ENCODE measurements around the gene TMED10. TPM values are rescaled to one million over a fixed set of nuclear protein-coding genes. Genes with fewer than 3 reads are reported as not detected.

Gene TMED10
- total RNA-seq, 1 donor from 2014 or later = 116 TPM

- no peaks in the 10 kb centered on the region for H3K27me3 ChIP-seq (ENCODE audit: control insufficient read depth in 3 of 3, insufficient read depth in 3 of 3, low read length in 3 of 3)
- no peaks in the 10 kb centered on the region for H3K9me3 ChIP-seq (ENCODE audit: control insufficient read depth in 3 of 3, low read length in 3 of 3)
- peaks cover 0 to under 1% (median 0%) of the 10 kb centered on the region in 3 donors for H3K4me1 ChIP-seq (ENCODE audit: control insufficient read depth in 3 of 3, insufficient read depth in 3 of 3, low read length in 3 of 3)
- no peak overlapping the region for H3K27ac ChIP-seq (ENCODE audit: low read depth, low read length)
- H3K36me3 ChIP-seq (ENCODE audit: control insufficient read depth in 3 of 3, insufficient read depth in 3 of 3, low read length in 3 of 3) = no peaks in the 10 kb centered on the region
- H3K4me3 ChIP-seq (ENCODE audit: low read length in 3 of 3) = no peak overlapping the region
- H3K9ac ChIP-seq (ENCODE audit: low read depth in 1 of 3, low read length in 3 of 3) = no peak overlapping the region
These were observed 38.1 kb upstream of the TMED10 start for GRCh38 chr14:75214558-75214957.

GRCh38 chr14:75213172-75213571 lies 36.8 kb upstream of the TMED10 start:
- Histone ChIP-seq H3K36me3 (ENCODE audit: control insufficient read depth in 3 of 3, insufficient read depth in 3 of 3, low read length in 3 of 3) (no peaks in the 10 kb centered on the region), H3K9ac (ENCODE audit: low read depth in 1 of 3, low read length in 3 of 3) (no peak overlapping the region), H3K27me3 (ENCODE audit: control insufficient read depth in 3 of 3, insufficient read depth in 3 of 3, low read length in 3 of 3) (no peaks in the 10 kb centered on the region), H3K9me3 (ENCODE audit: control insufficient read depth in 3 of 3, low read length in 3 of 3) (no peaks in the 10 kb centered on the region), H3K27ac (ENCODE audit: low read depth, low read length) (no peak overlapping the region), H3K4me1 (ENCODE audit: control insufficient read depth in 3 of 3, insufficient read depth in 3 of 3, low read length in 3 of 3) (no peaks in the 10 kb centered on the region), H3K4me3 (ENCODE audit: low read length in 3 of 3) (no peak overlapping the region)

GRCh38 chr14:75208843-75209242 lies 32.4 kb upstream of the TMED10 start:
- no peak overlapping the region for H3K27ac ChIP-seq (ENCODE audit: low read depth, low read length)

GRCh38 chr14:75206190-75206589 lies 29.8 kb upstream of the TMED10 start:
- H3K4me3 ChIP-seq (ENCODE audit: low read length in 3 of 3) = no peak overlapping the region
- H3K27ac ChIP-seq (ENCODE audit: low read depth, low read length) = no peak overlapping the region
- no peaks in the 10 kb centered on the region for H3K4me1 ChIP-seq (ENCODE audit: control insufficient read depth in 3 of 3, insufficient read depth in 3 of 3, low read length in 3 of 3)
- no peaks in the 10 kb centered on the region for H3K9me3 ChIP-seq (ENCODE audit: control insufficient read depth in 3 of 3, low read length in 3 of 3)
- no peaks in the 10 kb centered on the region for H3K36me3 ChIP-seq (ENCODE audit: control insufficient read depth in 3 of 3, insufficient read depth in 3 of 3, low read length in 3 of 3)
- no peaks in the 10 kb centered on the region for H3K27me3 ChIP-seq (ENCODE audit: control insufficient read depth in 3 of 3, insufficient read depth in 3 of 3, low read length in 3 of 3)
- no peak overlapping the region for H3K9ac ChIP-seq (ENCODE audit: low read depth in 1 of 3, low read length in 3 of 3)

More at GRCh38 chr14:75208843-75209242, 32.4 kb upstream of the TMED10 start:
- H3K9me3 ChIP-seq (ENCODE audit: control insufficient read depth in 3 of 3, low read length in 3 of 3) = no peaks in the 10 kb centered on the region
- no peaks in the 10 kb centered on the region for H3K36me3 ChIP-seq (ENCODE audit: control insufficient read depth in 3 of 3, insufficient read depth in 3 of 3, low read length in 3 of 3)
- H3K4me3 ChIP-seq (ENCODE audit: low read length in 3 of 3) = no peak overlapping the region
- H3K9ac ChIP-seq (ENCODE audit: low read depth in 1 of 3, low read length in 3 of 3) = no peak overlapping the region
- H3K27me3 ChIP-seq (ENCODE audit: control insufficient read depth in 3 of 3, insufficient read depth in 3 of 3, low read length in 3 of 3) = no peaks in the 10 kb centered on the region
- no peaks in the 10 kb centered on the region for H3K4me1 ChIP-seq (ENCODE audit: control insufficient read depth in 3 of 3, insufficient read depth in 3 of 3, low read length in 3 of 3)

DNA sequence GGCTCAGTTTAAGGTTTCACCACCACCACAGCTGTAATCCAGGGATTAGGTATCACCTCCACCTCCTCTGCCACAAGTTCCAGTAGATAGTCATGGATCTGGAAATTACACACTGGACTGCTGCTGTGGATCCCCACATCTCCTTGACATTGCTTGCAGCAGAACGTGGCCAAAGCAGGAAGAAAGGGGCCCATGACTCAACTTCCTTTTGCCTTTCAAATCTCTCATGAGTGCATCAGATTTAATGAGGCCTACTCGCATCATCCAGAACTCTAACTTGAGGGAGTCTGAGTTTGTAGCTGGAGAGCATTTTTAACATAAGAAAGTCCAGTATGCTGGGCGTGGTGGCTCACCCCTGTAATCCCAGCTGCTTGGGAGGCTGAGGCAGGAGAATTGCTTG lies 29.2 kb upstream of the TMED10 start:
- Histone ChIP-seq H3K9ac (ENCODE audit: low read depth in 1 of 3, low read length in 3 of 3) (no peak overlapping the region), H3K9me3 (ENCODE audit: control insufficient read depth in 3 of 3, low read length in 3 of 3) (no peaks in the 10 kb centered on the region), H3K27ac (ENCODE audit: low read depth, low read length) (no peak overlapping the region), H3K27me3 (ENCODE audit: control insufficient read depth in 3 of 3, insufficient read depth in 3 of 3, low read length in 3 of 3) (no peaks in the 10 kb centered on the region), H3K36me3 (ENCODE audit: control insufficient read depth in 3 of 3, insufficient read depth in 3 of 3, low read length in 3 of 3) (no peaks in the 10 kb centered on the region), H3K4me3 (ENCODE audit: low read length in 3 of 3) (no peak overlapping the region), H3K4me1 (ENCODE audit: control insufficient read depth in 3 of 3, insufficient read depth in 3 of 3, low read length in 3 of 3) (no peaks in the 10 kb centered on the region)

DNA sequence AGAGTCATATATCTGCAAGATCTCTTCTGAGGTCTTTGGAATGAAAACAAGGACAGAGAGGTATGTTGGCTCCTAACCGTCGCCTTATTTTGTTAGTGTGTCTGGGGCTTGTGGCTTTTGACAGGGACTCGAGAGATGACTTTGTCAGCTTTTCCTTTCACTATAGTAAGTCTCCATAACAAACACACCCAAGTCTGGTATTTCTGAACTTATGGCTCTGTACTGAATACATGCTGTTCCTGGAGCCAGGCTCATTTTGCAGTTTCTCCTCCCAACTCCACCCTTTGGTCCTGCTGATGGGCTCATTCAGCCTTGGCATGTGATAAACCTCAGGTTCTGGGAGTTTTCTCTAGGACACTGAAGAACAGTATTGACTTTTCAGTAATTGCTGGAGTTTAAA lies 27.7 kb upstream of the TMED10 start:
- Histone ChIP-seq H3K4me1 (ENCODE audit: control insufficient read depth in 3 of 3, insufficient read depth in 3 of 3, low read length in 3 of 3) (peaks cover 0 to 2% (median 1%) of the 10 kb centered on the region in 3 donors), H3K9ac (ENCODE audit: low read depth in 1 of 3, low read length in 3 of 3) (no peak overlapping the region), H3K27ac (ENCODE audit: low read depth, low read length) (no peak overlapping the region)

DNA sequence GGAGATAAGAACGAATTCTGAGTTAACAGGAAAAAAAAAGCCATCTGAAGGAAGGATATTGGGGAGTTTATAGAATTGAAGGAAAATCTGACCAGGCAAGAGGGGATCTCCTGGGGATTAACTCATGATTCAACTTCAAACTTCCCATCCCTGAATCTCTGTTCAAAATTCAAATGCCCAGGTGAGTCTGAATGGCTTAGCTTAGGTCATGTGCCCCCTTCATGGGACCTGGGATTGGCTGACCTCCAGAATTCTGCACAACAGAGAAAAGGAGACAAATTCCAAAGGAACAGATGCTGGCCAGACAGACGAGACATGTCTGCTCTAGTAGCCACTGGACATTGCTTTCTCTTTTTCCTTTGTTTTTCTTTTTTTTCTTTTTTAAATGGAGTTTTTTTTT lies 26.2 kb upstream of the TMED10 start:
- peaks cover 11 to 15% (median 15%) of the 10 kb centered on the region in 3 donors for H3K4me1 ChIP-seq (ENCODE audit: control insufficient read depth in 3 of 3, insufficient read depth in 3 of 3, low read length in 3 of 3)
- H3K27ac ChIP-seq (ENCODE audit: low read depth, low read length) = no peak overlapping the region
- no peak overlapping the region for H3K4me3 ChIP-seq (ENCODE audit: low read length in 3 of 3)
- no peaks in the 10 kb centered on the region for H3K27me3 ChIP-seq (ENCODE audit: control insufficient read depth in 3 of 3, insufficient read depth in 3 of 3, low read length in 3 of 3)
- H3K36me3 ChIP-seq (ENCODE audit: control insufficient read depth in 3 of 3, insufficient read depth in 3 of 3, low read length in 3 of 3) = no peaks in the 10 kb centered on the region
- H3K9ac ChIP-seq (ENCODE audit: low read depth in 1 of 3, low read length in 3 of 3) = no peak overlapping the region
- no peaks in the 10 kb centered on the region for H3K9me3 ChIP-seq (ENCODE audit: control insufficient read depth in 3 of 3, low read length in 3 of 3)

More for the DNA sequence above, 27.7 kb upstream of the TMED10 start:
- Histone ChIP-seq H3K4me3 (ENCODE audit: low read length in 3 of 3) (no peak overlapping the region), H3K27me3 (ENCODE audit: control insufficient read depth in 3 of 3, insufficient read depth in 3 of 3, low read length in 3 of 3) (no peaks in the 10 kb centered on the region), H3K36me3 (ENCODE audit: control insufficient read depth in 3 of 3, insufficient read depth in 3 of 3, low read length in 3 of 3) (no peaks in the 10 kb centered on the region), H3K9me3 (ENCODE audit: control insufficient read depth in 3 of 3, low read length in 3 of 3) (no peaks in the 10 kb centered on the region)

DNA sequence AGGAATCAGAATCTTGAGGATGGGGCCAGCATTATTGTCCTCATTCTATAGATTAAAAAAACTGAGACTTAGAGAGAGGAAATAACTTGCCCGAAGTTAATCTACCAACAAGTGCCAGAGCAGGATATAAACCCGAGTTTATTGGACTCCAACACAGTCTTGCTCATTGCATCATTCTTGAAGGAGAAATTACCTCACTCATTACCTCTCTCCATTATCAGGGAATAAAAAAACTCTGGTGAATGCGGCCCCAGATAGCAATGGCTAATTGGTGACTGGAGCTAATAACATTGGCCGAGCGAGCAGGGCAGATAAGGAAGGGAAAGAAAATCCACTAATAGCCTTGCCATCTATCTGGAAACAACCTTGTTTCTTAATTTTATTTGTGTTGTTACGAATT lies 24.7 kb upstream of the TMED10 start:
- Histone ChIP-seq H3K9ac (ENCODE audit: low read depth in 1 of 3, low read length in 3 of 3) (no peak overlapping the region), H3K4me1 (ENCODE audit: control insufficient read depth in 3 of 3, insufficient read depth in 3 of 3, low read length in 3 of 3) (peaks cover 11 to 15% (median 15%) of the 10 kb centered on the region in 3 donors), H3K36me3 (ENCODE audit: control insufficient read depth in 3 of 3, insufficient read depth in 3 of 3, low read length in 3 of 3) (no peaks in the 10 kb centered on the region), H3K27me3 (ENCODE audit: control insufficient read depth in 3 of 3, insufficient read depth in 3 of 3, low read length in 3 of 3) (no peaks in the 10 kb centered on the region), H3K9me3 (ENCODE audit: control insufficient read depth in 3 of 3, low read length in 3 of 3) (no peaks in the 10 kb centered on the region), H3K4me3 (ENCODE audit: low read length in 3 of 3) (no peak overlapping the region), H3K27ac (ENCODE audit: low read depth, low read length) (no peak overlapping the region)

DNA sequence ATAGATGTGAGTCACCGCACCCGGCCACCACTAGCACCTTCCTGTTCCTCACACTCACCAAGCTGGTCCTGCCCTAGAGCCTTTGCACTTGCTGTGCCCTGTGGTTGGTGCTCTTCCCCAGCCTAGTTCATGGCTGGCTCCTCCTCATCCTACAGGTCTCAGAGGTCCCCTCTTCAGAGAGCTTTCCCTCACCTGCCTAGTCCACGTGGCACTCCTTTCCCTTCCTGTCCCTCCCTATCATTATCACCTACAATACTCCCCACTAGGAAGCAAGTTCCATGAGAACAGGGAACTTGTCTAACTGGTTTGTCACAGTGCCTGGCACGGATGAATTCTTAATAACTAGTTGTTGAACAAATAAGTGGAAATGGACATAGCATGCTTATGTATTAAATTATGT lies 24.0 kb upstream of the TMED10 start:
- H3K27ac ChIP-seq (ENCODE audit: low read depth, low read length) = no peak overlapping the region
- peaks cover 11 to 15% (median 15%) of the 10 kb centered on the region in 3 donors for H3K4me1 ChIP-seq (ENCODE audit: control insufficient read depth in 3 of 3, insufficient read depth in 3 of 3, low read length in 3 of 3)
- no peaks in the 10 kb centered on the region for H3K9me3 ChIP-seq (ENCODE audit: control insufficient read depth in 3 of 3, low read length in 3 of 3)
- H3K9ac ChIP-seq (ENCODE audit: low read depth in 1 of 3, low read length in 3 of 3) = no peak overlapping the region
- no peaks in the 10 kb centered on the region for H3K27me3 ChIP-seq (ENCODE audit: control insufficient read depth in 3 of 3, insufficient read depth in 3 of 3, low read length in 3 of 3)
- no peaks in the 10 kb centered on the region for H3K36me3 ChIP-seq (ENCODE audit: control insufficient read depth in 3 of 3, insufficient read depth in 3 of 3, low read length in 3 of 3)
- H3K4me3 ChIP-seq (ENCODE audit: low read length in 3 of 3) = no peak overlapping the region

DNA sequence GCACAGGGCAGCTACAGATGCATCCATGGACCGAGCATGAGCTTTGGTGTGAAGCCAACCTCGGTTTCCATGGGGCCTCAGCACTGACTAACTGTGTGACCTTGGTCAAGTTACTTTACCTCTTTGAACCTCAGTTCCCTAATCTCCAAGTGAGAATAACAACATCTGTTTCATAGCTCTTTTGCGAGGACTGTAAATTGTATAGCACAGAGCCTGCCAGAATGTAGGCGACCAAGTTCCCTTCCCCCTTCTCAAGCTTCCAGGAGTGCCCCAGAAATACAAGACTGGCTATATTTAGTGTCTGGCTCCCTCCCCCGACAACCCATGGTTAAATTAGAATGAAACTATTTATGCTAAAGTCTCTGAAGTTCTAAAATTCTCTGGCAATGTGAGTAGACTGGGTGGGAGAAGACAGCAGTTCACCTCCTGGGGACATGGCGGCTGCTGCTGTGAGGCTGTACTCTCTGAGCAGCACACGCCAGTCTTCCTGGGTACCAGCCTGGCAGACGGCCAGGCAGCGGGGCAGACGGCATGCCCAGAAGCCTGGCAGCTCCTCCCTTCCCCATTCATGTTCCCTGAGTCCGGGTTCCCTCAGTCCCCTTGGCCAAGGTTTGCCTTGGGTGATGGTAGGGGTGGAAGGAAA lies 22.0 kb upstream of the TMED10 start:
- Histone ChIP-seq H3K27me3 (ENCODE audit: control insufficient read depth in 3 of 3, insufficient read depth in 3 of 3, low read length in 3 of 3) (no peaks in the 10 kb centered on the region), H3K9me3 (ENCODE audit: control insufficient read depth in 3 of 3, low read length in 3 of 3) (no peaks in the 10 kb centered on the region), H3K4me3 (ENCODE audit: low read length in 3 of 3) (peak overlapping the region in 2 of 3 donors; percentile 2 to 29), H3K4me1 (ENCODE audit: control insufficient read depth in 3 of 3, insufficient read depth in 3 of 3, low read length in 3 of 3) (peaks cover 11 to 15% (median 15%) of the 10 kb centered on the region in 3 donors), H3K27ac (ENCODE audit: low read depth, low read length) (no peak overlapping the region), H3K36me3 (ENCODE audit: control insufficient read depth in 3 of 3, insufficient read depth in 3 of 3, low read length in 3 of 3) (no peaks in the 10 kb centered on the region), H3K9ac (ENCODE audit: low read depth in 1 of 3, low read length in 3 of 3) (peak overlapping the region in 2 of 3 donors; percentile 16 to 25)

All from skeletal muscle tissue (tissue), 4 donors.